ENCODE results near the gene NKAIN2.

The NKAIN2 gene

GRCh38 chr6:124757560-124757959, 953.9 kb downstream of the NKAIN2 start:
- no peak for DNase-seq (ENCODE audit: low read depth in 2 of 2)

- no peak for DNase-seq (ENCODE audit: low read depth in 2 of 2)
These were observed 955.0 kb downstream of the NKAIN2 start for GRCh38 chr6:124758663-124759062.

- DNase-seq (ENCODE audit: low read depth in 2 of 2), result no peak
These were observed 961.6 kb downstream of the NKAIN2 start for GRCh38 chr6:124765280-124765679.

- DNase-seq (ENCODE audit: low read depth in 2 of 2), result no peak
These were observed 964.6 kb downstream of the NKAIN2 start for GRCh38 chr6:124768224-124768623.

- no peak for DNase-seq (ENCODE audit: low read depth in 2 of 2)
These were observed 966.3 kb downstream of the NKAIN2 start for GRCh38 chr6:124769811-124770544.

GRCh38 chr6:124770784-124771183, 967.1 kb downstream of the NKAIN2 start:
- no peak for DNase-seq (ENCODE audit: low read depth in 2 of 2)

- DNase-seq (ENCODE audit: low read depth in 2 of 2), result no peak
These were observed 969.2 kb downstream of the NKAIN2 start for GRCh38 chr6:124772733-124773319.

GRCh38 chr6:124775121-124775520, 971.5 kb downstream of the NKAIN2 start:
- no peak for DNase-seq (ENCODE audit: low read depth in 2 of 2)

- no peak for DNase-seq (ENCODE audit: low read depth in 2 of 2)
These were observed 974.2 kb downstream of the NKAIN2 start for GRCh38 chr6:124777863-124778262.

- no peak for DNase-seq (ENCODE audit: low read depth in 2 of 2)
These were observed 977.0 kb downstream of the NKAIN2 start for GRCh38 chr6:124780623-124781022.

- no peak for DNase-seq (ENCODE audit: low read depth in 2 of 2)
These were observed 979.7 kb downstream of the NKAIN2 start for GRCh38 chr6:124783344-124783743.

- no peak for DNase-seq (ENCODE audit: low read depth in 2 of 2)
These were observed 987.5 kb downstream of the NKAIN2 start for GRCh38 chr6:124791156-124791555.

GRCh38 chr6:124792386-124792785, 988.7 kb downstream of the NKAIN2 start:
- no peak for DNase-seq (ENCODE audit: low read depth in 2 of 2)

GRCh38 chr6:124793398-124793797, 989.7 kb downstream of the NKAIN2 start:
- DNase-seq (ENCODE audit: low read depth in 2 of 2), result no peak

- no peak for DNase-seq (ENCODE audit: low read depth in 2 of 2)
These were observed 992.2 kb downstream of the NKAIN2 start for GRCh38 chr6:124795643-124796463.

GRCh38 chr6:124796464-124796970, 992.9 kb downstream of the NKAIN2 start:
- DNase-seq (ENCODE audit: low read depth in 2 of 2), result no peak

- no peak for DNase-seq (ENCODE audit: low read depth in 2 of 2)
These were observed 993.6 kb downstream of the NKAIN2 start for GRCh38 chr6:124797224-124797623.

- no peak for DNase-seq (ENCODE audit: low read depth in 2 of 2)
These were observed 995.4 kb downstream of the NKAIN2 start for GRCh38 chr6:124798942-124799496.

GRCh38 chr6:124799638-124800037, 996.0 kb downstream of the NKAIN2 start:
- no peak for DNase-seq (ENCODE audit: low read depth in 2 of 2)

GRCh38 chr6:124800222-124800621, 996.6 kb downstream of the NKAIN2 start:
- DNase-seq (ENCODE audit: low read depth in 2 of 2), result no peak

- no peak for DNase-seq (ENCODE audit: low read depth in 2 of 2)
These were observed 1008.4 kb downstream of the NKAIN2 start for GRCh38 chr6:124812067-124812466.

- no peak for DNase-seq (ENCODE audit: low read depth in 2 of 2)
These were observed 1015.7 kb downstream of the NKAIN2 start for GRCh38 chr6:124819346-124819745.
